HG03045 (cell line): ENCODE measurements around the gene SAMD8.
A peak's percentile ranks its signal among the peaks of the same experiment; 100 is the strongest.

Source experiments
- ATAC-seq: cut with Tn5 transposase; IDR thresholded peaks from one replicate; pipeline ENCODE4 v1.9.1; 2021; ENCODE audit warnings: mild to moderate bottlenecking, moderate library complexity; ENCODE audit not compliant: unreplicated experiment

SAMD8 gene

GRCh38 chr10:75084834-75085384 lies 26.5 kb upstream of the SAMD8 start:
- no peak for ATAC-seq

DNA sequence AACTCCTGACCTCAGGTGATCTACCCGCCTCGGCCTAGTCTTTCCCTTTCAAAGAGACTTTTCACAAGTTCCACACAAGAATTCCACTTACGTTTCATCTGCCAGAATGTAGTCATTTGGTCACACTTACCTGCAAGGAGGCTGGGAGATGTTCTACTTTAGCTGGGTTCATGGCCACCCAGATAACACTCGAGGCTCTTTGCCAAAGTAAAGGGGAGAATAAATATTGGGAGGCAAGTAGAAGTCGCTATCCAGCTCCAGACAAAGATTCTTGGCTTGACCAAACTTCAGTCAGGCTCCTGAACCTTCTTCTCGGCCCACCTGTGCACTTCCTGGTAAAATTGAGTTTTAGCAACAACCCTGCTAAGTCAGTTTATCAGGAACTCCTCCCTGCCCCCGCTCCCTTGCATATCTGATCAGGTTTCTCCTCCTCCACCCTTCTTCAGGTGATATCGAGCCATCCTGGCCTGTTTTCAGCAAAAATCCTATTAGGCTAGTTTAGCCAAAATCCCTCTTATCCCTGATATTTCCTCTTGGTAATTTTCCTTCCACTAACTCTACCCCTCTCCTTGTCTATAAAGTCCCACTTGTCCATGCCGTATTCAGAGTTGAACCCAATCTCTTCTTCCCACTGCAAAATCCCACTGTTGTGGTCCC lies 25.1 kb upstream of the SAMD8 start:
- ATAC-seq = no peak

- ATAC-seq = no peak
Observed at GRCh38 chr10:75088640-75089039, 22.8 kb upstream of the SAMD8 start.

- ATAC-seq = no peak
Observed at GRCh38 chr10:75089634-75090033, 21.8 kb upstream of the SAMD8 start.

DNA sequence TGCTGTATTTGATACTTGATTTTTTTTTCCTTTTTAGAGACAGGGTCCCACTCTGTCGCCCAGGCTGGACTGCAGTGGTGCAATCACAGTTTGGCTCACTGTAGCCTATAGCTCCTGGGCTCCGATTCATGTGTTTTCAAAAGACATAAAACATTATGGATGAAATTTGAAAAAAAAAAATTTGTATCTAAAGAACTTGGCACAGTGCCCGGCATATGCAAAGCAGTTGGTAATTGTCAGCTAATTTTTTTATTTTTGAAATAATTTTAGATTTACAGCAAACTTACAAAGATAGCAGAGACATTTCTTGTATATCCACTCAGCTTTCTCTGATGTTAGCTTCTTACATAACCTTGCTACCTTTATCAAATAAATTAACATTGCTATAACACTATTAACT lies 20.3 kb upstream of the SAMD8 start:
- no peak for ATAC-seq

DNA sequence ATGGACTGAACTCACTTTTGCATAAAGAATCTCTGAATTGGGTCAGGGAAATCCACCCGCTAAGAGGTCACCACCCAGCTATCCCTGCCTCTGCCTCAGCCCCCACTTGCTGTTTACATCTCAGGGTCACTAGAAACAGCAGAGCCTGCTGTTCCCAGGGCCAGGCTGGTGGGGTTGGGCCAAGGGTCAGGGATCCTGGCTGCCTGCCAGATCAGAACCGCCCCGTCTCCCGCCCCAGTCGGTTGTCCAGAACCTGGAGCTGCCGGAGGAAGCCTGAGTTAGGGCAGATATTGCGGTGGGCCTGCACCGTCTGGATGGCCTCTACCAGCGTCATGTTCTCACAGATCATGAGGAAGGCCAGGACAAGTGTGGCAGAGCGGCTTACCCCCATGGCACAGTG lies 17.0 kb upstream of the SAMD8 start:
- ATAC-seq = no peak

DNA sequence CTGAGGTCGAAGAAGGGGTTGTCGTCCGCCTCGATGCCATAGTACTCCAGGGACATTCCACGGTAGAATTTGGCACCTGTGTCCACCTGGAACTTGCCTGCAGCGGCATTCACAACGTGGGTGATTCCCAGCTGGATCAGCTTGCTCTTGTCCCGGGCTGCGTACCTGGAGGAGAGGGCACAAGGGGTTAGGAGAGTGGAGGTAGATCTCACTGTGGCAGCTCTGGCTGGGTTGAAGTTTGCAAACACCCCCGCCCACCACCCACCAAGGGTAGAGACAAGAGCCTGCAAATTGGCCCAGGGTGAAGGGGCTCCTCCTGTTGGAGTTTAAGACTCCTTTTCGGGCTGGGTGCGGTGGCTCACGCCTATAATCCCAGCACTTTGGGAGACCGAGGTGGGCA lies 15.8 kb upstream of the SAMD8 start:
- no peak for ATAC-seq

GRCh38 chr10:75096749-75097148 lies 14.7 kb upstream of the SAMD8 start:
- no peak for ATAC-seq

GRCh38 chr10:75097666-75098285 lies 13.7 kb upstream of the SAMD8 start:
- ATAC-seq = no peak

- no peak for ATAC-seq
Observed at GRCh38 chr10:75098902-75099673, 12.4 kb upstream of the SAMD8 start.

GRCh38 chr10:75099952-75100763 lies 11.3 kb upstream of the SAMD8 start:
- peak; percentile 71 for ATAC-seq

DNA sequence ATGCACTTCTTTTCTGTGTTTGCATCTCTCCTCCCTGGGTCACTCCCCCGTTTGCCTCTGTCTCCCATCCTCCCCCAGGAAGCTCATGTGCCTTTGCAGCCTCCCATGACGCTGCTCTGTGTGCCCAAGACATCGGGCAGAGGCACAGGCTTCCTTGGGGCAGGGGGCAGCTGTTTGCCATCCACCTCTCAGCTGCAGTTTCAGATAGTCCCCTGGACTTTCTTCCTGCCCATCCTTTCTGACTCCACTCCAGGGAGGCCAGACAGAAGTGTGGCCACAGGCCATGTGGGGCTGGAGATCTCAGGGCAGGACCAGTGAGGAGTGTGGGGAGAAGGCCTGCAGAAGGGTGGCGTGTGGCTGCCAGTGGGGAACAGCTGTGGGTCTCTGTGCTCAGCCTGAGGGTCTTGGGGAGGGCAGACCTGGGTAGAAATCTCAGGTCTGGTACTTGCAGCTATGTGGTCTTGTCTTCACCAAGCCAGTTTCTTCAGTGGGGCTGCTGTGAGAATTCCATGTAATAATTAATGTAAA lies 10.6 kb upstream of the SAMD8 start:
- no peak for ATAC-seq

DNA sequence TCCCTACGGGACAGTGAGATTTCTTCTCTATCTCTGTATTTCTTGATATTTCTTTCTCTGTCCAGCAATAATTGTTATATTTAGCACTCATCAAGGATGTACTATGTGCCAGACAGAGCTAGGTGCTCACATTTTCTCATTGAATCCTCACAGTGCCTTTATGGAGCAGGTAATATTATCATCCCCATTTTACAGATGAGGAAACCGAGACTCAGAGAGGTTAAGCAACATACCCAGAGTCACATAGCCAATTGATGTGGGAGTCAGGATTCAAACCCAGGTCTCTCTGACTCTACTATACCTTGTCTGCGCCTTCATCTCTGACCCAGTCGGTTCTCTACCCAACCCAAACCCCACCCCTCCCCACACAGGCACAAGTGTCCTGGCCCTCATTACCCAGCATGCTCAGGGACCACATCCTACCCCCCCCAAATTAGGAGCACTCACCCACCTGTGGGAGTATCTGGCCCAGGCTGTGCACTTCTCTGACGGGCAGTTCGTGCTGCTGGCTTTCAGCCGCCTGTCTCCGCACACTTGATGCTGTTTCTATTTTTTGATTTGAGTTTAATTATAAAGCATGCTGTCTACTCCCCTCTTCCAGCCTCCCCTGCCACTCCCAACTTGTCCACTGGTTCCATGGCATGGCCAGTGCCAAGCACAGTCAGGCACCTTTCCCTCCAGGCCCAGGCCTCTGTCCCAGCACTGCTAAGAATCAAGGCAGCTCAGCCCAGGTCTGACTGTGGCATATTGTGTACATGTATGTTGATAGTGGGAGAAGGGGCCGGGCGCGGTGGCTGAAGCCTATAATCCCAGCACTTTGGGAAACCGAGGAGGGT lies 9.8 kb upstream of the SAMD8 start:
- ATAC-seq = no peak

DNA sequence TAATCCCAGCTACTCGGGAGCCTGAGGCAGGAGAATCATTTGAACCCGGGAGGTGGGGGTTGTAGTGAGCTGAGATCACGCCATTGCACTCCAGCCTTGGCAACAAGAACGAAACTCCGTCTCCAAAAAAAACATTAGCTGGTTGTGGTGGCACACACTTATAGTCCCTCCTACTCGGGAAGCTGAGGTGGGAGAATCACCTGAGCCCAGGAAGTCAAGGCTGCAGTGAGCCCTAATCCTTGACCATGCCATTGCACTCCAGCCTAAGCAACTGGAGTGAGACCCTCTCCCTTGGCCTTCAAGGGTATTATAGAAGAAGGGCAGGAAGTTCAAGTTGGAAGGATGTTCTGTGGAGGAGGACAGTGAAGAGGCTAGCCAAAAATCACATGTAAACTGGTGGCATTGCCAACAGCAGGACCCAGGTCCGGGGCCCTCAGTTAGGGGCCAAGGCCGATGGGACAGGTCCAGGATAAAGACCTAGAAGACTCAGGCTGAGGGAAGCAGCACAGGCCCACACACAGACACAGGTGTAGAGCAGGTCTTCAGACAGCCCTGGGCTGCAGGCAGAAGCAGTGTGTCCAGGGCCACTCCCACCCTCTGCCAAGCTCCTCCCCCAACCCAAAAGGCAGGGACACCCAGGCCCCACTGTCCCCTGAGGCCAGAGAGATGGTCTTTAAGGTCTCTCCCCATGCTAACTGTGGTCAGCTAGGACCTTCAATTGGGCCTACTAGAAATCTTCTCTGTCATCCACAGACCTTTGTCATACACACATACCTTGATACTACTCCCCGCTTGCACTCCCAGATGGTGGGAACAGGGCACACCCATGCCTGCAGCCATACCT lies 8.4 kb upstream of the SAMD8 start:
- ATAC-seq = no peak

DNA sequence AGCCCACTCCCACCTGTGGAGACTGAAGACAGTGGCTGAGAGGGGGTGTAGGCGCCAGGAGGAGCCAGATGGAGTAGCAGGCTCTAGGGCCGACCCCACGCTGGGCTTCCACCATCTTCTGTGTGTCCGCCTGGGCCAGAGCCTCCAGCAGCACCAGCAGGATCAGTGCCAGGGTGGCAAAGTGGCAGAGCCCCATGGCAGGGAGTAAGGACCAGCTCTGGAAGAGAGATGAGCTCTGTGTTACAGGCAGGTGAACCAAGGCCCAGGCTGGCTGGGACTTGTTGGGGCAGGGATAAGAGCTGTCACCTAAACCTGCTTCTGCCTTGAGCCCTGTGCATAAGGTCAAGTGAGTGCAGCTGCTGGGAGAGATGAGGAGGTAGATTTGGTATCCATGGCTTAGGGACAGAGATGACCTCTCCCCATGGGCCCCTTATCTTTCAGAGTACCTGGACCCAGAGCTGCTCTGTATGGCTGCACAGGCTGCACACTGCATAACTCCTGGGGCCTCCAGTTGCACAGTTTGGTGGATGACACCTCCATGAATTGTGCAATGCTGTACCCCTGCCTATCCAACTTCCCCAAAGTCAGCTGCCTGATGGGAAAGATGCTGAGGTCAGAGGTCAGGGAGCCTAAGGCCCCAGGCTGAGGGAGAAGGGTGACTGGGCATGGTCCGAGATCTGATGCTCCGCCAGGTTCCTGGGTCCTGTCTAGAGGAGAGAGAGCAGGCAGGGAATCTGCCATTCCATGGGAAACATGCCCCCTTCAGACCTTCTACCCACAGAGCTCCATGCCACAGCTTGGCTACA lies 7.4 kb upstream of the SAMD8 start:
- no peak for ATAC-seq

DNA sequence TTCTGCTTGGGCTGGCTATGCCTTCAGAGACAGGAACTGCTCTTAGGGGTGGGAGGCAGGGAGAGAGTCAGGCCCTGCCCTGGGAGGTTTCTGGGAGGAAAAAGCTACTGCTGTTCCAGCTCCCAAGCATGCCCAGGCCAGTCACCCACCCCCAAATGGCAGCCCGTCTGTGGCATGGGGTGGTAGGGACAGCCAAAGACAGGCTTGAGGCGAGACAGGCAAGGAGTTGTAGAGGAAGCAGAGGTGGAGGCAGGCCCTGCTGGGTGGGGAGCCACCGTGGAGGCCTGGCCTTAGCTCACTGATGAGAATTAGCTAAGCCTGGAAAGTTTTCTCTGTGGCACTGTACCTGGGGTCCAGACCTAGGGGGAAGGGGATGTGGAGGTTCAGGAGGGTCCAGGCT lies 6.6 kb upstream of the SAMD8 start:
- ATAC-seq = no peak

DNA sequence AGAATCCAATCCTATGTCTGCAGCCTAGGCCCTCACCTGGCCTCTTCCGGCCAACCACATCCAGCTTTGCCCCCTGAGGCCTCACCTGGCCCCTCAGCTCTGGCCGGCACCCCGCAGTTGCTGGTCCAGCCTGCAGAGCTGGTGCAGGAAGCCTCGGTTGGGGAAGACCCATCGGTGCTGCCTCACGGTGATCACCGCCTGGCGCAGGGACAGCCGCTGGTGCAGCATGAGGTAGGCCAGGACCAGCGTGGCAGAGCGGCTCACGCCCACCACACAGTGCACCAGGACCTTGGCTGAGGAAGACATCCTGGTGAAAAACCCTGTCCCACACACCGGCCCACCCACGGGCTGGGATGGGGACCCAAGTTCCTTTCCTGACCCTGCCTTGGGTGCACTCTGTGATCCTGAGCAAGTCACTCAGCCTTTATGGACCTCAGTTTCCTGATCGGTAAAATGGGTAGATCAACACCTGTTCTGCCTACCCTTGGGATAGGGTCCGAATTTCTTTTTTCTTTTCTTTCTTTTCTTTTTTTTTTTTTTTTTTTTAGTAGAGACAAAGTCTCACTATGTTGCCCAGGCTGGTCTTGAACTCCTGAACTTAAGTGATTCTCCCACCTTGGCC lies 5.8 kb upstream of the SAMD8 start:
- no peak for ATAC-seq

GRCh38 chr10:75106242-75106641 lies 5.2 kb upstream of the SAMD8 start:
- no peak for ATAC-seq
